A673 (cell line): ENCODE data around the gene ANKRD11. TPM values are rescaled to one million over a fixed set of nuclear protein-coding genes. Genes with fewer than 3 reads are reported as not detected.

Experiments
- BruUV-seq: library from RNA; stranded (reverse); fragments of 400-500 nt; replicated peaks from 2 replicates; lab custom pipeline; 2021; lab: Mats Ljungman, UMichigan
- CTCF ChIA-PET: fragments of 300-600 bp; sonication (Branson Sonifier 250); formaldehyde crosslinking; loops from one replicate; lab custom pipeline; 2022; ENCODE audit warnings: antibody characterized with exemption; lab: Charles Lee
- POLR2A ChIA-PET: fragments of 300-600 bp; sonication (Branson Sonifier 250); formaldehyde crosslinking; loops from one replicate; lab custom pipeline; 2022; ENCODE audit warnings: antibody characterized with exemption; ENCODE audit not compliant: low non-redundant PET; lab: Charles Lee
- DNase-seq: peaks from one replicate; pipeline ENCODE4 v3.0.0-alpha.2; 2015; ENCODE audit warnings: low spot score
- H3K27ac ChIP-seq: fragments of 200-600 bp; sonication (generic); 2 replicates; pipeline ENCODE4 v1.5.1; 2016; ENCODE audit warnings: mixed run types, low read depth, mild to moderate bottlenecking, mixed read lengths, antibody characterized with exemption, low read length; ENCODE audit not compliant: poor library complexity, severe bottlenecking
- H3K27me3 ChIP-seq: fragments of 200-600 bp; sonication (generic); replicated peaks from 2 replicates; pipeline ENCODE4 v1.6.1; 2017; ENCODE audit warnings: mixed run types, low read depth, mild to moderate bottlenecking, mixed read lengths, antibody characterized with exemption, low read length; ENCODE audit not compliant: insufficient read depth, poor library complexity
- H3K36me3 ChIP-seq: fragments of 200-600 bp; sonication (generic); 2 replicates; pipeline ENCODE4 v1.6.1; 2016; ENCODE audit warnings: mixed run types, mild to moderate bottlenecking, mixed read lengths, antibody characterized with exemption, low read length; ENCODE audit not compliant: insufficient read depth, poor library complexity, severe bottlenecking
- H3K4me1 ChIP-seq: fragments of 200-600 bp; sonication (generic); 2 replicates; pipeline ENCODE4 v1.6.1; 2017; ENCODE audit warnings: mixed run types, mild to moderate bottlenecking, mixed read lengths, antibody characterized with exemption, low read length; ENCODE audit not compliant: insufficient read depth, poor library complexity, severe bottlenecking
- H3K4me3 ChIP-seq: fragments of 200-600 bp; sonication (generic); 2 replicates; pipeline ENCODE4 v1.5.1; 2016; ENCODE audit warnings: low read depth, mixed run types, mild to moderate bottlenecking, mixed read lengths, low read length; ENCODE audit not compliant: poor library complexity, severe bottlenecking
- H3K9me3 ChIP-seq: fragments of 200-600 bp; sonication (generic); 2 replicates; pipeline ENCODE4 v1.6.1; 2016; ENCODE audit warnings: mixed run types, low read depth, mild to moderate bottlenecking, mixed read lengths, antibody characterized with exemption, low read length; ENCODE audit not compliant: poor library complexity, severe bottlenecking
- EZH2 ChIP-seq: fragments of 200-600 bp; sonication (generic); IDR thresholded peaks from 2 replicates; pipeline ENCODE4 v1.6.1; 2017; ENCODE audit warnings: borderline replicate concordance, low read depth, mild to moderate bottlenecking, mixed read lengths, antibody characterized with exemption, low read length; ENCODE audit not compliant: poor library complexity, severe bottlenecking
- intact Hi-C: fragments of 100-400 bp; cut with micrococcal nuclease; formaldehyde crosslinking; loops from one replicate; pipeline ENCODE4 v1.10.0; 2022; ENCODE audit not compliant: unreplicated experiment
- total RNA-seq: library from RNA; stranded (reverse); gene quantifications from 2 replicates; pipeline ENCODE4 v1.2.3, GENCODE V29; 2021
- TF ChIP-seq, protein P1 (sequence below): fragments of 300-800, 200-600 bp; sonication (generic); conservative IDR thresholded peaks from 2 replicates; pipeline ENCODE4 v1.5.1; 2017; ENCODE audit warnings: low read depth, mild to moderate bottlenecking, antibody characterized with exemption, low read length, moderate library complexity, mixed read lengths

The ANKRD11 gene
- total RNA-seq, 1 experiment from 2014 or later: 217 TPM

GRCh38 chr16:89224665-89225064, 265.7 kb downstream of the ANKRD11 start:
- no peaks in the 10 kb centered on the region for H3K4me1 ChIP-seq
- H3K27ac ChIP-seq: no peak overlapping the region
- no peak for DNase-seq
- ChIA-PET POLR2A (interaction anchor here (0.7 kb wide), 1 partner anchor 552 kb away, joined by 7 read pairs; no protein-coding TSS in a partner anchor), CTCF (no interaction called here)
- H3K4me3 ChIP-seq: no peak overlapping the region
- H3K9me3 ChIP-seq: peaks cover 20% of the 10 kb centered on the region
- BruUV-seq: no TSS peak
- intact Hi-C loops: no loop called here
- H3K27me3 ChIP-seq: no peaks in the 10 kb centered on the region
- no peak for TF ChIP-seq EZH2
- TF ChIP-seq, protein P1, sequence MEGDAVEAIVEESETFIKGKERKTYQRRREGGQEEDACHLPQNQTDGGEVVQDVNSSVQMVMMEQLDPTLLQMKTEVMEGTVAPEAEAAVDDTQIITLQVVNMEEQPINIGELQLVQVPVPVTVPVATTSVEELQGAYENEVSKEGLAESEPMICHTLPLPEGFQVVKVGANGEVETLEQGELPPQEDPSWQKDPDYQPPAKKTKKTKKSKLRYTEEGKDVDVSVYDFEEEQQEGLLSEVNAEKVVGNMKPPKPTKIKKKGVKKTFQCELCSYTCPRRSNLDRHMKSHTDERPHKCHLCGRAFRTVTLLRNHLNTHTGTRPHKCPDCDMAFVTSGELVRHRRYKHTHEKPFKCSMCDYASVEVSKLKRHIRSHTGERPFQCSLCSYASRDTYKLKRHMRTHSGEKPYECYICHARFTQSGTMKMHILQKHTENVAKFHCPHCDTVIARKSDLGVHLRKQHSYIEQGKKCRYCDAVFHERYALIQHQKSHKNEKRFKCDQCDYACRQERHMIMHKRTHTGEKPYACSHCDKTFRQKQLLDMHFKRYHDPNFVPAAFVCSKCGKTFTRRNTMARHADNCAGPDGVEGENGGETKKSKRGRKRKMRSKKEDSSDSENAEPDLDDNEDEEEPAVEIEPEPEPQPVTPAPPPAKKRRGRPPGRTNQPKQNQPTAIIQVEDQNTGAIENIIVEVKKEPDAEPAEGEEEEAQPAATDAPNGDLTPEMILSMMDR: no peak
- peaks cover 34% of the 10 kb centered on the region for H3K36me3 ChIP-seq

- intact Hi-C loops: no loop called here
- no peaks in the 10 kb centered on the region for H3K27me3 ChIP-seq
- CTCF ChIA-PET: no interaction called here
- TF ChIP-seq, protein P1: no peak
- no peak for TF ChIP-seq EZH2
- no peaks in the 10 kb centered on the region for H3K4me1 ChIP-seq
- POLR2A ChIA-PET: no interaction called here
- H3K4me3 ChIP-seq: no peak overlapping the region
- H3K9me3 ChIP-seq: peaks cover 9% of the 10 kb centered on the region
- H3K36me3 ChIP-seq: peaks cover 23% of the 10 kb centered on the region
- no TSS peak for BruUV-seq
- H3K27ac ChIP-seq: no peak overlapping the region
- DNase-seq: no peak
Observed at GRCh38 chr16:89222931-89223330, 267.4 kb downstream of the ANKRD11 start.

DNA sequence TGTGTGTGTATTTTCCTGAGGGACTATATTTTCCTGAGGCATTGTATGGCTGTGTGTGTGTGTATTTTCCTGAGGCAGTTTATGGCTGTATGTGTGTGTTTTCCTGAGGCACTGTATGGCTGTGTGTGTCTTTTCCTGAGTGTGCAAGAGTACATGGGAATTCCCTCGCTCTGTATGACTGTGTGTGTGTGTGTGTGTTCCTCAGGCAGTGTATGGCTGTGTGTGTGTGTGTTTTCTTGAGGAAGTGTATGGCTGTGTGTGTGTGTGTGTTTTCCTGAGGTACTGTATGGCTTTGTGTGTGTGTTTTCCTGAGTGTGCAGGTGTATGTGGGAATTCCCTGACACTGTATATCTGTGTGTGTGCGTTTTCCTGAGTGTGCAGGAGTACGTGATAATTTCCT, 268.8 kb downstream of the ANKRD11 start:
- H3K9me3 ChIP-seq: no peaks in the 10 kb centered on the region
- H3K27me3 ChIP-seq: no peaks in the 10 kb centered on the region
- CTCF ChIA-PET: no interaction called here
- no peak for TF ChIP-seq EZH2
- TF ChIP-seq, protein P1: no peak
- no peak overlapping the region for H3K4me3 ChIP-seq
- POLR2A ChIA-PET: no interaction called here
- H3K27ac ChIP-seq: no peak overlapping the region
- H3K4me1 ChIP-seq: peaks cover 4% of the 10 kb centered on the region
- no TSS peak for BruUV-seq
- DNase-seq: no peak
- intact Hi-C loops: no loop called here
- peaks cover 10% of the 10 kb centered on the region for H3K36me3 ChIP-seq
